SU-DHL-6 (cell line): ENCODE results near the gene COMMD2.

Source experiments
- H2AFZ ChIP-seq: fragments of 200-600 bp; sonication (generic); 2 replicates; pipeline ENCODE4 v1.6.1; 2014; ENCODE audit warnings: low read depth, mild to moderate bottlenecking, moderate library complexity, mixed read lengths, antibody characterized with exemption, low read length; ENCODE audit not compliant: severe bottlenecking
- H3F3A ChIP-seq: fragments of 200-600 bp; shearing (Covaris generic); 2 replicates; pipeline ENCODE4 v1.6.0; 2016; ENCODE audit warnings: antibody characterized with exemption, mild to moderate bottlenecking; ENCODE audit not compliant: insufficient read depth
- H3K27ac ChIP-seq: fragments of 200-600 bp; sonication (generic); 2 replicates; pipeline ENCODE4 v1.5.1; 2016; ENCODE audit warnings: low read depth, mild to moderate bottlenecking, low read length, moderate library complexity, mixed read lengths
- H3K27me3 ChIP-seq: fragments of 200-600 bp; sonication (generic), shearing (Covaris generic); 2 replicates; pipeline ENCODE4 v1.6.0; 2014; ENCODE audit warnings: mild to moderate bottlenecking, low read length
- H3K36me3 ChIP-seq: fragments of 200-600 bp; sonication (generic); 2 replicates; pipeline ENCODE4 v1.6.1; 2014; ENCODE audit warnings: mild to moderate bottlenecking, low read length, mixed read lengths
- H3K4me2 ChIP-seq: fragments of 300-600, 200-600 bp; shearing (Covaris generic), sonication (generic); 2 replicates; pipeline ENCODE4 v1.6.0; 2014; ENCODE audit warnings: low read length, low read depth, mild to moderate bottlenecking; ENCODE audit not compliant: poor library complexity, severe bottlenecking
- H3K4me3 ChIP-seq: fragments of 200-600 bp; sonication (generic); 2 replicates; pipeline ENCODE4 v1.5.1; 2014; ENCODE audit warnings: antibody characterized with exemption, low read length, mild to moderate bottlenecking, mixed read lengths; ENCODE audit not compliant: insufficient read depth, poor library complexity, severe bottlenecking
- H3K79me2 ChIP-seq: fragments of 200-600 bp; sonication (generic); 2 replicates; pipeline ENCODE4 v1.6.1; 2014; ENCODE audit warnings: mild to moderate bottlenecking, low read length, moderate library complexity; ENCODE audit not compliant: insufficient read depth
- H3K9ac ChIP-seq: fragments of 200-600 bp; sonication (generic); 2 replicates; pipeline ENCODE4 v1.7.0; 2014; ENCODE audit warnings: mild to moderate bottlenecking, low read length
- H3K9me2 ChIP-seq: fragments of 200-600 bp; sonication (generic); replicated peaks from 2 replicates; pipeline ENCODE4 v1.6.1; 2014; ENCODE audit warnings: low read length; ENCODE audit not compliant: insufficient read depth
- H3K9me3 ChIP-seq: fragments of 200-600 bp; sonication (generic); 2 replicates; pipeline ENCODE4 v1.6.1; 2014; ENCODE audit warnings: low read length, mixed read lengths; ENCODE audit not compliant: insufficient read depth
- H4K20me1 ChIP-seq: fragments of 200-600 bp; sonication (generic); 2 replicates; pipeline ENCODE4 v1.6.1; 2014; ENCODE audit warnings: low read depth, mild to moderate bottlenecking, antibody characterized with exemption, low read length, moderate library complexity, mixed read lengths
- EZH2phosphoT487 ChIP-seq: fragments of 200-600 bp; sonication (generic), shearing (Covaris generic); conservative IDR thresholded peaks from 2 replicates; pipeline ENCODE4 v1.6.1; 2018; ENCODE audit warnings: mild to moderate bottlenecking, antibody characterized with exemption, low read length, moderate library complexity, mixed read lengths
- TF ChIP-seq, protein P1 (sequence below): fragments of 200-600 bp; sonication (generic); IDR thresholded peaks from one replicate; pipeline ENCODE4 v1.5.1; 2017; ENCODE audit warnings: antibody characterized with exemption, mild to moderate bottlenecking, low read length, moderate library complexity; ENCODE audit not compliant: insufficient read depth, poor library complexity, severe bottlenecking

The COMMD2 gene

GRCh38 chr3:149701206-149701976 lies 50.9 kb downstream of the COMMD2 start:
- Histone ChIP-seq H3K79me2 (no peaks in the 10 kb centered on the region), H3K27ac (no peak overlapping the region), H3K9me2 (no peaks in the 10 kb centered on the region), H4K20me1 (no peaks in the 10 kb centered on the region), H3K4me3 (no peak overlapping the region), H3K36me3 (no peaks in the 10 kb centered on the region), H3K27me3 (no peaks in the 10 kb centered on the region), H3K9ac (no peak overlapping the region), H2AFZ (no peak overlapping the region), H3F3A (no peaks in the 10 kb centered on the region), H3K9me3 (peaks cover 7% of the 10 kb centered on the region; the same call in 1 of the 2 replicates), H3K4me2 (no peak overlapping the region)
- TF ChIP-seq, protein P1, sequence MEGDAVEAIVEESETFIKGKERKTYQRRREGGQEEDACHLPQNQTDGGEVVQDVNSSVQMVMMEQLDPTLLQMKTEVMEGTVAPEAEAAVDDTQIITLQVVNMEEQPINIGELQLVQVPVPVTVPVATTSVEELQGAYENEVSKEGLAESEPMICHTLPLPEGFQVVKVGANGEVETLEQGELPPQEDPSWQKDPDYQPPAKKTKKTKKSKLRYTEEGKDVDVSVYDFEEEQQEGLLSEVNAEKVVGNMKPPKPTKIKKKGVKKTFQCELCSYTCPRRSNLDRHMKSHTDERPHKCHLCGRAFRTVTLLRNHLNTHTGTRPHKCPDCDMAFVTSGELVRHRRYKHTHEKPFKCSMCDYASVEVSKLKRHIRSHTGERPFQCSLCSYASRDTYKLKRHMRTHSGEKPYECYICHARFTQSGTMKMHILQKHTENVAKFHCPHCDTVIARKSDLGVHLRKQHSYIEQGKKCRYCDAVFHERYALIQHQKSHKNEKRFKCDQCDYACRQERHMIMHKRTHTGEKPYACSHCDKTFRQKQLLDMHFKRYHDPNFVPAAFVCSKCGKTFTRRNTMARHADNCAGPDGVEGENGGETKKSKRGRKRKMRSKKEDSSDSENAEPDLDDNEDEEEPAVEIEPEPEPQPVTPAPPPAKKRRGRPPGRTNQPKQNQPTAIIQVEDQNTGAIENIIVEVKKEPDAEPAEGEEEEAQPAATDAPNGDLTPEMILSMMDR = no peak
- no peak for TF ChIP-seq EZH2phosphoT487
